Measurements from ENCODE around the gene EZH2. TPM values are rescaled to one million over a fixed set of nuclear protein-coding genes. Genes with fewer than 3 reads are reported as not detected.

Gene EZH2
- total RNA-seq, 1 donor from 2014 or later = 10.6 TPM

DNA sequence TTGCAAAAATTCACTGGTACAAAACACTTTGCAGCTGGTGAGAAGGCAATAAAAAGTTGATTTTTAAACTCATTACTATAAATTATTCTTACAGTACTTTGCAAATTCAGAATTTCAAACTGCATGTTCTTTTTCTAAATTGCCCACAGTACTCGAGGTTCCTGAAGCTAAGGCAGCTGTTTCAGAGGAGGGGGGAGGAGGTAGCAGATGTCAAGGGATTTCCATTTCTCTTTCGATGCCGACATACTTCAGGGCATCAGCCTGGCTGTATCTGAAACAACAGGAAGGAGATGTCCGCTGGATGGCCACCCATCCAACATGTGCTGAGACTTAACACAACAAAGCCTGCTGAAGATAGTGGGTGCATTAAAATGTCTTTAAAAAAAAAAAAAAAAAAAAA lies 76.7 kb downstream of the EZH2 start:
- Mint-ChIP-seq H3K9me3 (ENCODE audit: low read depth) (no peaks in the 10 kb centered on the region), H3K36me3 (ENCODE audit: low read depth) (peaks cover 16% of the 10 kb centered on the region), H3K27ac (ENCODE audit: unreplicated experiment) (no peak overlapping the region), H3K4me3 (ENCODE audit: unreplicated experiment) (no peak overlapping the region), H3K4me1 (ENCODE audit: low read depth) (no peaks in the 10 kb centered on the region), H3K27me3 (ENCODE audit: low read depth) (no peaks in the 10 kb centered on the region)
- TF ChIP-seq, protein P1, sequence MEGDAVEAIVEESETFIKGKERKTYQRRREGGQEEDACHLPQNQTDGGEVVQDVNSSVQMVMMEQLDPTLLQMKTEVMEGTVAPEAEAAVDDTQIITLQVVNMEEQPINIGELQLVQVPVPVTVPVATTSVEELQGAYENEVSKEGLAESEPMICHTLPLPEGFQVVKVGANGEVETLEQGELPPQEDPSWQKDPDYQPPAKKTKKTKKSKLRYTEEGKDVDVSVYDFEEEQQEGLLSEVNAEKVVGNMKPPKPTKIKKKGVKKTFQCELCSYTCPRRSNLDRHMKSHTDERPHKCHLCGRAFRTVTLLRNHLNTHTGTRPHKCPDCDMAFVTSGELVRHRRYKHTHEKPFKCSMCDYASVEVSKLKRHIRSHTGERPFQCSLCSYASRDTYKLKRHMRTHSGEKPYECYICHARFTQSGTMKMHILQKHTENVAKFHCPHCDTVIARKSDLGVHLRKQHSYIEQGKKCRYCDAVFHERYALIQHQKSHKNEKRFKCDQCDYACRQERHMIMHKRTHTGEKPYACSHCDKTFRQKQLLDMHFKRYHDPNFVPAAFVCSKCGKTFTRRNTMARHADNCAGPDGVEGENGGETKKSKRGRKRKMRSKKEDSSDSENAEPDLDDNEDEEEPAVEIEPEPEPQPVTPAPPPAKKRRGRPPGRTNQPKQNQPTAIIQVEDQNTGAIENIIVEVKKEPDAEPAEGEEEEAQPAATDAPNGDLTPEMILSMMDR (IDR thresholded peaks at IDR 0.05) = no peak
- DNase-seq (ENCODE audit: low spot score) = no peak

- TF ChIP-seq, protein P1 (IDR thresholded peaks at IDR 0.05) = no peak
- no peak for DNase-seq (ENCODE audit: low spot score)
- no peaks in the 10 kb centered on the region for H3K9me3 Mint-ChIP-seq (ENCODE audit: low read depth)
- H3K27ac Mint-ChIP-seq (ENCODE audit: unreplicated experiment) = no peak overlapping the region
- peaks cover 18% of the 10 kb centered on the region for H3K36me3 Mint-ChIP-seq (ENCODE audit: low read depth)
- no peaks in the 10 kb centered on the region for H3K27me3 Mint-ChIP-seq (ENCODE audit: low read depth)
- no peaks in the 10 kb centered on the region for H3K4me1 Mint-ChIP-seq (ENCODE audit: low read depth)
- no peak overlapping the region for H3K4me3 Mint-ChIP-seq (ENCODE audit: unreplicated experiment)
These were observed 77.9 kb downstream of the EZH2 start for GRCh38 chr7:148806187-148806586.

GRCh38 chr7:148804343-148805235 lies 79.5 kb downstream of the EZH2 start:
- Mint-ChIP-seq H3K27me3 (ENCODE audit: low read depth) (no peaks in the 10 kb centered on the region), H3K9me3 (ENCODE audit: low read depth) (no peaks in the 10 kb centered on the region), H3K27ac (ENCODE audit: unreplicated experiment) (no peak overlapping the region), H3K4me3 (ENCODE audit: unreplicated experiment) (no peak overlapping the region), H3K4me1 (ENCODE audit: low read depth) (no peaks in the 10 kb centered on the region), H3K36me3 (ENCODE audit: low read depth) (peaks cover 26% of the 10 kb centered on the region)
- DNase-seq (ENCODE audit: low spot score) = no peak
- TF ChIP-seq, protein P1 (IDR thresholded peaks at IDR 0.05) = no peak

DNA sequence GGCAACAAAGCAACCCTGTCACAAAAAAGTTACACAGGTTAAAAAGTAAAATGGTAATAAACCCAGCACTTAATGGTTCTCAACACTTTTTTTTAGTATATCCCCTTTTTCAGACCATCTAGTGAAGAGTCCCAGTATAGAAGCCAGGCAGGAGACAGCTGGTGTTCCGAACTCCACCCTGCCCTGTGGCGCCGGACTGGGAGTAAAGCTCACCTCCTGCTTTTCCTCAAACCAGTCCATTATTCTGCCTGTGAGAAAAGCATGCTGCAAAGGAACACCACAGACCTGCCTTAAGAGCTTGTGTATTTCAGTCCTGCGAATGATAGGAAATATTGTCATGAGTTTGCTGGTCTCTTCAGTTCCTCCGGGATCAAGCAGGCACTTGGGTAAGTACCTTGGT lies 81.0 kb downstream of the EZH2 start:
- Mint-ChIP-seq H3K4me3 (ENCODE audit: unreplicated experiment) (no peak overlapping the region), H3K36me3 (ENCODE audit: low read depth) (peaks cover 39% of the 10 kb centered on the region)

GRCh38 chr7:148802101-148802493 lies 82.0 kb downstream of the EZH2 start:
- Mint-ChIP-seq H3K27ac (ENCODE audit: unreplicated experiment) (no peak overlapping the region), H3K4me3 (ENCODE audit: unreplicated experiment) (no peak overlapping the region), H3K4me1 (ENCODE audit: low read depth) (no peaks in the 10 kb centered on the region), H3K27me3 (ENCODE audit: low read depth) (no peaks in the 10 kb centered on the region), H3K36me3 (ENCODE audit: low read depth) (peaks cover 38% of the 10 kb centered on the region), H3K9me3 (ENCODE audit: low read depth) (no peaks in the 10 kb centered on the region)
- DNase-seq (ENCODE audit: low spot score) = no peak
- TF ChIP-seq, protein P1 (IDR thresholded peaks at IDR 0.05) = no peak

More for the DNA sequence above, 81.0 kb downstream of the EZH2 start:
- H3K27me3 Mint-ChIP-seq (ENCODE audit: low read depth) = no peaks in the 10 kb centered on the region
- no peaks in the 10 kb centered on the region for H3K9me3 Mint-ChIP-seq (ENCODE audit: low read depth)
- H3K4me1 Mint-ChIP-seq (ENCODE audit: low read depth) = no peaks in the 10 kb centered on the region
- TF ChIP-seq, protein P1 (IDR thresholded peaks at IDR 0.05) = no peak
- no peak for DNase-seq (ENCODE audit: low spot score)
- no peak overlapping the region for H3K27ac Mint-ChIP-seq (ENCODE audit: unreplicated experiment)

Data from chondrocyte (in vitro differentiated cells).